Prostate gland (tissue), 2 donors: ENCODE results near the gene GADL1.

Experiments used
- CTCF ChIP-seq, 4 experiments: fragments of 200-600 bp in 2 of 4; fragments of 450-650 bp in 2 of 4; sonication (generic) in 2 of 4; IDR thresholded peaks; 1 replicate in 3 of 4; 2 replicates in 1 of 4; pipeline ENCODE4 v1.5.1; 2016 to 2019; ENCODE audit warnings: antibody characterized with exemption in 4 of 4, mild to moderate bottlenecking in 2 of 4, moderate library complexity in 2 of 4
- POLR2A ChIP-seq: fragments of 450-650 bp; IDR thresholded peaks from one replicate; pipeline ENCODE4 v1.6.1; 2016; ENCODE audit warnings: antibody characterized with exemption, mild to moderate bottlenecking
- POLR2AphosphoS5 ChIP-seq: sonication (generic); formaldehyde crosslinking; IDR thresholded peaks from one replicate; pipeline ENCODE4 v1.6.1; 2017; ENCODE audit warnings: antibody characterized with exemption

DNA sequence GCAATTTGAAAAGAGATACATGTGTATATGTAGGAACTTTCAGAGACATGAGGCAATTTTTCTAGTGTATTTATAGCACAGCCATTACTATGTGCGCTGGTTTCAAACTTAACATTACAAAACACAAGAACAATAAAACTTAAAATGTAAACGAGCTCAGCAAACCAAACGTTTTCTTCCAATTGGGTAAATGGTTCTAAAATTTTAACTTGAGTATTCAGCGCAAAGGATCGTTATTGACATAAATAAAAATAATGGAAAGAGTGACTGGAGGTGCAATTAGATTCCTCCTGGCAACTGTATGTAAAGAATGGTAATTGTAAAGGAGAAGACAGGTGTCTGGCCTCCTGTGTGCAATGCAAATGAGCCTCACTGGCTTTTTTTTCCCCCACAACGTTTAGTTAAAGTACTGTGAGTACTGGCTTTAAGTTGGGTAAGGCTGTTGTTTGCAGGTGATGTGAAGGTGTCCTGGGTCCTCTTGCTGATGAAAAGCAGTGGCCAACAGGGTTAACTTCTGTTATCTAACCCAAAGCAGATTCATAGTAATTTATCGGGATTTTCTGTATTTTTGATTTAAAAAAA, 14.1 kb upstream of the GADL1 start:
- TF ChIP-seq POLR2A (no peak), CTCF (IDR thresholded peaks at IDR 0.05) (no peak), POLR2AphosphoS5 (no peak)
